ENCODE measurements around the gene APOA5. TPM values are rescaled to one million over a fixed set of nuclear protein-coding genes. Genes with fewer than 3 reads are reported as not detected.

The APOA5 gene
- total RNA-seq, 1 donor from 2014 or later: not detected

- peak in 1 of 2 donors; percentile 54 for DNase-seq (ENCODE audit: extremely low spot score in 2 of 2)
- Histone ChIP-seq H3K9me3 (no peaks in the 10 kb centered on the region), H3K27me3 (no peaks in the 10 kb centered on the region), H3K4me1 (no peaks in the 10 kb centered on the region), H3K36me3 (no peaks in the 10 kb centered on the region), H3K27ac (no peak overlapping the region), H3K4me3 (no peak overlapping the region)
- TF ChIP-seq CTCF (IDR thresholded peaks at IDR 0.05): no peak
- TF ChIP-seq POLR2AphosphoS5 (IDR thresholded peaks at IDR 0.05; ENCODE audit: insufficient read depth in 1 of 2, low read depth in 1 of 2): no peak
- no peak for TF ChIP-seq POLR2A (IDR thresholded peaks at IDR 0.05)
- intact Hi-C loops (cut with DNase I): no loop called here
Observed at GRCh38 chr11:116740741-116741140, 50.9 kb downstream of the APOA5 start.

Other genes with a start within 250 kb of the APOA5 start
- 15.0 TPM for gene BUD13, start 18.9 kb downstream of the APOA5 start, total RNA-seq
- gene ZPR1, start 3.9 kb downstream of the APOA5 start, total RNA-seq: 19.4 TPM
- not detected for gene APOA4, start 31.4 kb upstream of the APOA5 start, total RNA-seq
- gene APOC3, start 38.0 kb upstream of the APOA5 start, total RNA-seq: not detected
- gene APOA1, start 45.7 kb upstream of the APOA5 start, total RNA-seq: 2.2 TPM

All from vagina (tissue), 2 donors.